Thyroid gland (tissue), 4 donors: ENCODE results near the gene CLIC1. TPM values are rescaled to one million over a fixed set of nuclear protein-coding genes. Genes with fewer than 3 reads are reported as not detected.

ENCODE experiments used
- DNase-seq, 2 donors: peaks; one replicate each; pipeline ENCODE4 v3.0.0-alpha.2; 2019
- H3K27ac ChIP-seq, 3 donors: fragments of 200-600 bp; sonication (generic); 1 replicate in 2 of 3; 2 replicates in 1 of 3; pipeline ENCODE4 v1.5.1; 2016 to 2019; ENCODE audit warnings: mild to moderate bottlenecking in 1 of 3, moderate library complexity in 1 of 3
- H3K27me3 ChIP-seq: fragments of 200-600 bp; sonication (generic); one replicate; pipeline ENCODE4 v1.5.1; 2019
- H3K36me3 ChIP-seq, 2 donors: fragments of 200-600 bp; sonication (generic); one replicate each; pipeline ENCODE4 v1.5.1; 2016 to 2019
- H3K4me1 ChIP-seq, 2 donors: fragments of 200-600 bp; sonication (generic); one replicate each; pipeline ENCODE4 v1.5.1; 2017 to 2019
- H3K4me3 ChIP-seq, 3 donors: fragments of 200-600 bp; sonication (generic); replicated peaks in 1 of 3; 1 replicate in 2 of 3; 2 replicates in 1 of 3; pipeline ENCODE4 v1.5.1; 2016; ENCODE audit warnings: mild to moderate bottlenecking in 1 of 3
- H3K9me3 ChIP-seq: fragments of 200-600 bp; sonication (generic); one replicate; pipeline ENCODE4 v1.5.1; 2017
- CTCF ChIP-seq, 6 experiments: fragments of 200-600 bp in 3 of 6; fragments of 450-650 bp in 3 of 6; sonication (generic) in 3 of 6; IDR thresholded peaks; one replicate each; pipeline ENCODE4 v1.5.1; 2016 to 2019; ENCODE audit warnings: antibody characterized with exemption in 6 of 6, mild to moderate bottlenecking in 2 of 6, inconsistent platforms in 1 of 6, moderate library complexity in 1 of 6
- POLR2A ChIP-seq, 2 donors: fragments of 450-650 bp; IDR thresholded peaks; one replicate each; pipeline ENCODE4 v1.6.1; 2017; ENCODE audit warnings: antibody characterized with exemption in 2 of 2, mild to moderate bottlenecking in 2 of 2, moderate library complexity in 1 of 2
- WGBS, 2 donors: methylation state at CpG; one replicate each; pipeline ENCODE4 v1.1.5; 2017; 5-methylcytosine and 5-hydroxymethylcytosine counted together
- intact Hi-C: fragments of 100-400 bp; cut with DNase I; formaldehyde crosslinking; loops from one replicate; pipeline ENCODE4 v1.15.1; 2023
- total RNA-seq, 4 donors: library from RNA; depleted of rRNA; stranded (reverse); fragments of >200 nt; gene quantifications; one replicate each; pipeline ENCODE4 v1.2.3, GENCODE V29; 2016

CLIC1 gene
- total RNA-seq, 4 donors from 2014 or later = 222 to 314 (median 247) TPM

DNA sequence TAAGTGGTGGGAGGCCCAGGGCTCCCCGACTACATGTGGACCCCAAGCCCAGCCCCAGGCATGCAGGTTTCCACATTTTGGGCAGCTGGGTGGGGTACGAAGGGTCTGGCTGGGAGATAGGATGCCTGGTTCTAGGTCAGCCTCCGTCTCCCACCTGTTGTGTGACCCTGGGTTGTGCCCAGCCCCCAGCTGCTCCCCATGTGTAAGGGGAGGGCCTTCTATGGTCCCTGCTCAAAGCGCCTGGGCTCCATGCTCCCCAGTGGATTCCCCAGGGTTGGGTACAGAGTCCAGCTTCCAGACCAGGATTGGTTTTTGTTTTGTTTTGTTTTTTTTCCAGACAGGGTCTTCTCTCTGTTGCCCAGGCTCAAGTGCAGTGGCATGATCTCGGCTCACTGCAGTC, 41.9 kb upstream of the CLIC1 start:
- DNase-seq = no peak
- TF ChIP-seq POLR2A (IDR thresholded peaks at IDR 0.05) = no peak
- no peak for TF ChIP-seq CTCF (IDR thresholded peaks at IDR 0.05)
- Histone ChIP-seq H3K9me3 (no peaks in the 10 kb centered on the region), H3K36me3 (peaks cover 41 to 42% of the 10 kb centered on the region in 2 donors), H3K4me1 (peaks cover 8 to 14% of the 10 kb centered on the region in 2 donors), H3K27me3 (no peaks in the 10 kb centered on the region), H3K4me3 (no peak overlapping the region), H3K27ac (no peak overlapping the region)
- WGBS, 2 donors = 89 to 94% methylated on average over 4 to 5 of the region's 5 CpGs
- intact Hi-C loops = no loop called here

- H3K9me3 ChIP-seq = no peaks in the 10 kb centered on the region
- H3K27me3 ChIP-seq = no peaks in the 10 kb centered on the region
- no peak for TF ChIP-seq CTCF (IDR thresholded peaks at IDR 0.05)
- TF ChIP-seq POLR2A (IDR thresholded peaks at IDR 0.05) = no peak
- H3K36me3 ChIP-seq = peaks cover 35 to 39% of the 10 kb centered on the region in 2 donors
- 97 to 98% methylated on average over 5 of the region's 5 CpGs for WGBS, 2 donors
- DNase-seq = no peak
- no peak overlapping the region for H3K4me3 ChIP-seq
- intact Hi-C loops = no loop called here
- H3K27ac ChIP-seq = peak overlapping the region in 2 of 3 donors; percentile 66 to 69
- H3K4me1 ChIP-seq = peaks cover 8 to 14% of the 10 kb centered on the region in 2 donors
These were observed 41.3 kb upstream of the CLIC1 start for GRCh38 chr6:31777667-31778050.

DNA sequence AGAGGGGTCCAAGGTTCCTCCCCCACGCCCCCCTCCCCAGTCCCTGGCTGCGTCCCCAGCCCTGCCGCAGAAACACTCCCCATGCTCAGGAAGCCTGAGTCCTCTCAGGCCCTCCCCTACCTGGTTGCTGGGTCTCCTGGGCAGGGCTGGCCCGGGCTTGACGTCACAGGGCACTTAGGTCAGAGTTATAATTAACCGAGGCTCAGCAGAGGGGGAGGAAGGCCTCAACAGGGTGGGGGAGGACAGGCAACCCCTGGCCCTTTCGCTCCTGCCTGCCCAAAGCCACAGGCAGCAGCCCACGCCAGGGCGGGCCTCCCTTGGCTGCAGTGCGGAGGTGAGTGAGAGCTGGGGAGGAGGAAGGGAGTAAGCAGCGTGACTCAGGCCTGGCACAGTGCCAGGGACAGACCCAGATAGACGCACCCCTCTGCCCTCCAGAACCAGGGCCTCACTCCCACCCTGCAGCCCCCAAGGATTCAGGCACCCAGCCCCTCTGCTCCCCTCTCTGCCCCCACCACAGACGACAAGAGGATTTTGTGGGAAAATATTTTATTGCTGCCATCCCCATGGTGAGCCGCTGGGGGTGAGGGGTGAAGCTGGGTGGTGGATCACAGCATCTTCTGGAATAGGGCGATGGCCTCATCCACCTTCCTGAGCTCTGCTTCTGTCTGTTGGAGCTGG, 40.8 kb upstream of the CLIC1 start, which contains the start of gene VWA7:
TSS of gene VWA7 (minus strand) at position 340 of the 678 bp plus-strand sequence. CDS start 549 bp downstream, outside the sequence.
- no peaks in the 10 kb centered on the region for H3K27me3 ChIP-seq
- no peaks in the 10 kb centered on the region for H3K9me3 ChIP-seq
- H3K4me3 ChIP-seq = no peak within 1 kb of the TSS
- peaks cover 8 to 14% of the 10 kb centered on the region in 2 donors for H3K4me1 ChIP-seq
- 16 to 19% methylated on average over 13 of the region's 15 CpGs for WGBS, 2 donors
- TF ChIP-seq CTCF (IDR thresholded peaks at IDR 0.05) = no peak
- peak in 1 of 2 donors; percentile 36 for TF ChIP-seq POLR2A (IDR thresholded peaks at IDR 0.05)
- H3K27ac ChIP-seq = peak within 1 kb of the TSS in 2 of 3 donors; percentile 66 to 69
- intact Hi-C loops = no loop called here
- H3K36me3 ChIP-seq = peaks cover 30 to 35% of the 10 kb centered on the region in 2 donors
- DNase-seq = peak; percentile 75 to 86

DNA sequence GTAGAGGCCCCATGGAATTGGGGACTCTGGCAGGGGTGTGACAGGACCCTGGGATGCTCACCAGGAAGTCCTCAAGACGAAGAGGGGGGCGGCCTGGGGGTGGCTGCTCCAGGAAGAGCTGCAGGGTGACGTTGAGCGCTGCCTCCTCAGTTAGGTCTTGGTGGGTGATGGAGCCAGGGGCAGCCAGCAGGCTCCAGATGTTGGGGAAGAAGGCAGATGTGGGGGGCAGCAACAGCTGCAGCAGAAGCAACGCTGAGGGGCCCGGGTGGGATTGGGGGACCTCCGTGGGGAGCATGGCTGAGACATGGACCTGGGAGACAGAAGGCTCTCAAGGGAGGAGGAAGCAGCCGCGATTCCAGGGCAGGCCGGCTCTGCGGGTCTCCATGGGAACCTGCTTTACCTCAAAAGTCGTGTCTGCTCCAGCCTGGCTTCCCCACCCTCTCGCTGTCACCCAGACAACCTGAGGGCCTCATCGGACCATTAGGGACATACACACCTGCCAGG, 40.2 kb upstream of the CLIC1 start:
- Histone ChIP-seq H3K36me3 (peaks cover 24 to 31% of the 10 kb centered on the region in 2 donors), H3K27me3 (no peaks in the 10 kb centered on the region), H3K4me3 (no peak overlapping the region), H3K9me3 (no peaks in the 10 kb centered on the region), H3K4me1 (peaks cover 8 to 14% of the 10 kb centered on the region in 2 donors), H3K27ac (peak overlapping the region in 2 of 3 donors; percentile 66 to 69)
- 53 to 66% methylated on average over 7 to 10 of the region's 14 CpGs for WGBS, 2 donors
- intact Hi-C loops = no loop called here
- DNase-seq = peak in 1 of 2 donors; percentile 22
- TF ChIP-seq CTCF (IDR thresholded peaks at IDR 0.05) = no peak
- TF ChIP-seq POLR2A (IDR thresholded peaks at IDR 0.05) = no peak
